ENCODE data around the gene RBL1. TPM values are rescaled to one million over a fixed set of nuclear protein-coding genes. Genes with fewer than 3 reads are reported as not detected.
A peak's percentile ranks its signal among the peaks of the same experiment; 100 is the strongest.

RBL1 gene
- total and polyA plus RNA-seq, 9 donors, result 3.0 to 11.1 (median 7.5) TPM

GRCh38 chr20:37095108-37095598 is 644 bp downstream of the RBL1 start:
- TF ChIP-seq EP300 (IDR thresholded peaks at IDR 0.05) (no peak), POLR2A (IDR thresholded peaks at IDR 0.05) (no peak), CTCF (IDR thresholded peaks at IDR 0.05) (no peak)
- H3K4me3 ChIP-seq, result peak overlapping the region; percentile 90
- DNase-seq, result no peak
- H3K9me3 ChIP-seq, result no peaks in the 10 kb centered on the region
- intact Hi-C loops (cut with DNase I), result no loop called here
- WGBS, 3 donors, result 1 to 3% (median 2%) methylated on average over 18 to 19 of the region's 19 CpGs
- no peaks in the 10 kb centered on the region for H3K36me3 ChIP-seq
- H3K4me1 ChIP-seq (ENCODE audit: insufficient read depth), result peaks cover 6% of the 10 kb centered on the region
- no peaks in the 10 kb centered on the region for H3K27me3 ChIP-seq
- peak overlapping the region; percentile 17 to 39 for H3K27ac ChIP-seq

GRCh38 chr20:37090407-37090806 is 5.4 kb downstream of the RBL1 start:
- Histone ChIP-seq H3K27me3 (no peaks in the 10 kb centered on the region), H3K4me1 (ENCODE audit: insufficient read depth) (peaks cover 3% of the 10 kb centered on the region), H3K4me3 (no peak overlapping the region), H3K9me3 (no peaks in the 10 kb centered on the region), H3K27ac (no peak overlapping the region), H3K36me3 (no peaks in the 10 kb centered on the region)
- TF ChIP-seq CTCF (IDR thresholded peaks at IDR 0.05) (no peak), EP300 (IDR thresholded peaks at IDR 0.05) (no peak), POLR2A (IDR thresholded peaks at IDR 0.05) (no peak)
- intact Hi-C loops (cut with DNase I), result no loop called here
- no peak for DNase-seq
- 61 to 79% (median 68%) methylated on average over 2 of the region's 2 CpGs for WGBS, 3 donors

- H3K36me3 ChIP-seq, result no peaks in the 10 kb centered on the region
- H3K27me3 ChIP-seq, result no peaks in the 10 kb centered on the region
- no peak overlapping the region for H3K27ac ChIP-seq
- WGBS, 3 donors, result 90 to 93% (median 92%) methylated on average over 5 of the region's 5 CpGs
- no peak for DNase-seq
- H3K9me3 ChIP-seq, result no peaks in the 10 kb centered on the region
- no peaks in the 10 kb centered on the region for H3K4me1 ChIP-seq (ENCODE audit: insufficient read depth)
- intact Hi-C loops (cut with DNase I), result no loop called here
- no peak overlapping the region for H3K4me3 ChIP-seq
- TF ChIP-seq CTCF (IDR thresholded peaks at IDR 0.05) (no peak), EP300 (IDR thresholded peaks at IDR 0.05) (no peak), POLR2A (IDR thresholded peaks at IDR 0.05) (no peak)
These were observed 14.0 kb downstream of the RBL1 start for GRCh38 chr20:37081717-37082289.

- H3K27ac ChIP-seq, result no peak overlapping the region
- TF ChIP-seq CTCF (IDR thresholded peaks at IDR 0.05), result no peak
- no peak for TF ChIP-seq POLR2A (IDR thresholded peaks at IDR 0.05)
- no peak for TF ChIP-seq EP300 (IDR thresholded peaks at IDR 0.05)
- WGBS, 3 donors, result 94 to 98% (median 98%) methylated on average over 8 of the region's 8 CpGs
- H3K9me3 ChIP-seq, result no peaks in the 10 kb centered on the region
- no peaks in the 10 kb centered on the region for H3K27me3 ChIP-seq
- H3K36me3 ChIP-seq, result no peaks in the 10 kb centered on the region
- no peak for DNase-seq
- H3K4me1 ChIP-seq (ENCODE audit: insufficient read depth), result no peaks in the 10 kb centered on the region
- intact Hi-C loops (cut with DNase I), result no loop called here
- H3K4me3 ChIP-seq, result no peak overlapping the region
These were observed 18.8 kb downstream of the RBL1 start for GRCh38 chr20:37077009-37077408.

All from ovary (tissue), 9 donors.